GM18907 (cell line): ENCODE results near the gene TMEM248.
A peak's percentile ranks its signal among the peaks of the same experiment; 100 is the strongest.
"Not testable (repeated sequence)": the region's sequence is repeated elsewhere in the genome, so short reads cannot be mapped to it uniquely, and the experiment has no call there.

Experiments used
- ATAC-seq: cut with Tn5 transposase; IDR thresholded peaks from one replicate; pipeline ENCODE4 v1.9.1; 2021; ENCODE audit warnings: mild to moderate bottlenecking, moderate library complexity; ENCODE audit not compliant: unreplicated experiment

Gene TMEM248

DNA sequence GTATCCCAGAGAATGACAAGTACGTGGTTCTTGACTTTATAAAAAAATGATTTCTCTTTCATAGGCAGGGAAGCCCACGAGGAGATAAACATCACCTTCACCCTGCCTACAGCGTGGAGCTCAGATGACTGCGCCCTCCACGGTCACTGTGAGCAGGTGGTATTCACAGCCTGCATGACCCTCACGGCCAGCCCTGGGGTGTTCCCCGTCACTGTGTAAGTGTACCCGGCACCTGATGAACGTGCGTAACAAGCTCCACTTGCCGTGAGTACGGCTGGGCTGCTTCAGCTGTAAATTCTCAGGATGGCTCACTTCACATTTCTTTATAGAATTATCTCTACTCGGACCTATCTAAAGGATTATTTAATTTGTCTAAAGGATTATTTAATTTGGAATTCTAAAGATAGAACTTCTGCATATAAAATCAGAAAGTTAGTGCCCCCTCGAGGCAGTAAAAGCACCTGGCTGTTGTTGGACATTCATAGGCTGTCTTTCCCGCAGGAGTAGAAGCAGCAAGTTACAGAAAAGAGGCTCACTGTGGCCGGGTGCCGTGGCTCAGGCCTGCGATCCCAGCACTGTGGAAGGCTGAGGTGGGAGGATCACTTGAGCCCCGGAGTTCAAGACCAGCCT is 27.6 kb downstream of the TMEM248 start:
- no peak for ATAC-seq

DNA sequence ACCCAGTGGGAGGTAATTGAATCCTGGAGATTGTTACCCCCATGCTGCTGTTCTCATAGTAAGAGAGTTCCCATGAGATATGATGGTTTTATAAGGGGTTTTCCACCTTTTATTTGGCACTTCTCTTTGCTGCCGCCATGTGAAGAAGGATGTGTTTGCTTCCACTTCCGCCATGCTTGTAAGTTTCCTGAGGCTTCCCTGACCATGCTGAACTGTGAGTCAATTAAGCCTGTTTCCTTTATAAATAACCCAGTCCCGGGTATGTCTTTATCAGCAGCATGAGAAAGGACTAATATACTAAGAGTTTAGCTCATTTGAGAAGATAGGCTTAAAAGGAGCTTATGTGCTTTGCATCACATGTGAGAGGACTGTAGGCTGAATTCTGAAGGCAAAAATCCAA is 29.3 kb downstream of the TMEM248 start:
- no peak for ATAC-seq

DNA sequence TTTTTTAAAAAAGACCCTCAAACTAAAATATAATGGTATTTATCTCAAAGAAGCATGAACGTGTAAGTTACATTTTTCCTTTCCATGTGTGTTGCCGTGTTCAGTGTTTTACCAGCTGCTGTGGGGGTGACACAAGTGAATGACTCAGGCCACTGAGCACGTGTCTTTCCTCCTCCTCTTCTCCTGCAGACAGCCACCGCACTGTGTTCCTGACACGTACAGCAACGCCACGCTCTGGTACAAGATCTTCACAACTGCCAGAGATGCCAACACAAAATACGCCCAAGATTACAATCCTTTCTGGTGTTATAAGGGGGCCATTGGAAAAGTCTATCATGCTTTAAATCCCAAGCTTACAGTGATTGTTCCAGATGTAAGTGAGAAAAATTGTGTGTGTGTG is 29.7 kb downstream of the TMEM248 start:
- ATAC-seq = no peak

DNA sequence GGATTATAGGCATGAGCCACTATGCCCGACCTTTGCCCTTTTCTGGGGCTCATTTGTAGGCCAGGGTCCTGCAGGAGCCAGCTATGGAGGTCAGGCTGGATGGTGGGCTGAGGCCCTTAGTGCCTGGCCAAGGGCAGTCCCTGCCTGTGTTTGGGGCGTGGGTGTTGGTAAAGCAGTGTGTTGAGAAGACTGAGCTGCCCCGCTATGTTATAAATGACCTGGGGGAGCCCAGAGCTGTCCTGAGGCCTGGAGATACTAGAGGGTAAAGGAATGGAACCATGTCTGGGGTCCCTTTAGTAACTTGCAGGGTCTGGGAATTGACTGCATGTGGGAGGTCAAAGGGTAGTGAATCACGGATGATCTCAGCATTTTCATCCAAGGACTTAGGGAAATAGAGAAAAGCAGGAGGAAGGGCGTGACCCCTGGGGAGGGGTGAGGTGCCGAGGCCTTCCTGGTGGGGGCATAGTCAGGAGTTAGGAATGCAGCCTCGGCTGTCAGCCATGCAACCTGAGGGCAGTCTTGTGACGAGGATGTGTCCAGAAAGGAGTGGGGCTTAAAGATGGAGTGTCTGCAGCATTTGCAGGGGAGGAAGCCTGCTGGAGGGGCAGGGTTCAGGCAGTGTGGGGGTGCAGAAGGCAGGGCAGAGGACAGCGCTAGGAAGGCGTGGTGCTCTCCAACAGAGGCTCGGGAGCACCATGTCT is 31.5 kb downstream of the TMEM248 start:
- ATAC-seq = no peak

DNA sequence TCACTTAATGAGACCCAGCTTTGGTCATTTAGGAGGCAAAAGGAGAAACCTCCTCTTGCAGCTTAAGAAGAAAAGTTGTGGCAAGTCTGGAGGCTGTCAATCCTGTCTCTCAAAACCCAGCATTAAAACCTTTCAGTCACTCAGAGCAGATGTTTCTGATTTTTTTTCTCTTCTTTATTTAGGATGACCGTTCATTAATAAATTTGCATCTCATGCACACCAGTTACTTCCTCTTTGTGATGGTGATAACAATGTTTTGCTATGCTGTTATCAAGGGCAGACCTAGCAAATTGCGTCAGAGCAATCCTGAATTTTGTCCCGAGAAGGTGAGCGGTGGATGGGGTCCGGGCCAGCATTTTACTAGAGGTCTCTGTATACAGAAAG is 32.0 kb downstream of the TMEM248 start:
- no peak for ATAC-seq

DNA sequence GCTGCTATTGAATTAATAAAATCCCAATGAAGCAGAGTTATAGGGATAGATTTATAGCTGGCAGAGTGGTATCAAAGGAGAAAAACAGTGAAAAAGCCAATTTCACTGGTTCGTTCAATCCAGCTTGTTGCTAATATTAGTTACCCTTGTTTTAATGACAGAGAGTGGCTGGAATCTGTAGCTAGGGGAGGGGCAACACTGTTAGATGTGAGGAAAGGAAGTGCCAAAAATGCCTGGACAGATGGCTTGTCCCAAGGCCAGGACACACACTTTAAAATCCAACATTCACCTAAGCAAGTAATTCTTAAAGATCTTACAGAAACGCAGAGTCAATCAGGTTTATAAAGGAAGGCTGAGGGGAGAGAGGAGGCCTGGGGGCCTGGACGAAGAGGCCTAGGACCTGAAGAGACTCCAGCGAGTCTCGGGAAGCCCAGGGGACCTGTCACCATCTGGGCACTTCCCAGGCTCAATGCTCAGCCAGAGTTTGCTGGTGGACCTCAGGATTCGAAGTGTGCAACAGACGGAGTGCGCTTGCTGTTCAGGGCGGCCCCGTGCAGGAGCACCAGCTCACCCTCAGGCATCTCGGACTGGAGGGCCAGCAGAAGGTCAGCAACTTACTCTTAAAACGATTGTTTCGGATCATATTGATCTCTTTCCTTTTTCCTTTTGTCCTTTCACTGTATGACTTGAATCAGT is 36.7 kb downstream of the TMEM248 start:
- ATAC-seq = no peak

DNA sequence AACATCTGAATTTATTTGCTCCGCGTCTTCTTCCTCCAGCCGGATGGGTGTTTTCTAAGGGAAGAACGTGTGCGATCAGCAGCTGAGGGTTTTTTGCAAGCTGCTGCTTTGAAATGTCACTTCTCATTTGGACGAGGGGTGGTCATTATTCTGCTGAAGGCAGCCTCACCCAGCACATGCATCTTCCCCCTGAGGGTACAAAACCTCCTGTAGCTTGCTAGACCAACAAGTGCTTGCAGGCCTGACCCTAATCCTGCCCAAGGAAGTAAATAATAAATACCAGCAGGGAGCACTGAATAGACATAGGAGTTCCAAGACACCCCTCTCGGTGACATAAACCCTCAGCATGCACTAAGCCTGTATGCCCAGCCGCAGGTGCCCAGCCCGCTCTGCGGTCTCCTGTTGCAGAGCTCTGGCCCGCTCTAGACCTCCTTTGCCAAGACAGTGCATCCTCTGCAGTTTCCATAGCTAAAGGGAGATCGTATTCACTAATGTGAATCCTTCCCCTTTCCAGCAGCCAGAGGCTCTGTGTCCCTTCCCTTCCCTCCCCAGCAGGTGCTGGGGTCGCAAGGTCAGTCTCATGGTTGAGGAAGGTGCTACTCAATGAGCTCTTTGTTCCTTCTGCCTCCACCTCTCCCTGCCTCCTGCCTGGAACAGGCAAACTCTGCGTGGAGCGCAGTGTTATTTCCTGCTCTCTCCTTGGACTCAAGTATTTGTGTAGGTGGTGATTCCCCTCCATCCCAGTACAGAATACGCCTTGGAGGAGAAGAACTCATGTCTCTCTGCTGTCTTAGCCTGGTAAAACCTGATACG is 37.7 kb downstream of the TMEM248 start:
- no peak for ATAC-seq

DNA sequence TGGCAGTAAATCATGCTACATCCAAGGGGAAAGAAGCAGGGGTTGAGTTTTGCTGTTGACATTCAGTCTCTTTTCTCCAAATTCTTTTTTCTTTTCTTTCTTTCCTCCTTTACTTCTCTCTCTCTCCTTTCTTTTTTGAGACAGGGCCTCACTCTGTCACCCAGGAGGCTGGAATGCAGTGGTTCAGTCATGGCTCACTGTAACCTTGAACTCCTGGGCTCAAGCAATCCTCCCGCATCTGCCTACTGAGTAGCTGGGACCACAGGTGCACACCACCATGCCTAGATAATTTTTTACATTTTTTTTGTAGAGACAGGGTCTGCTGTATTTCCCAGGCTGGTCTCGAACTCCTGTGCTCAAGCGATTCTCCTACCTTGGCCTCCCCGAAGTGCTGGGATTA is 39.2 kb downstream of the TMEM248 start:
- ATAC-seq = no peak

DNA sequence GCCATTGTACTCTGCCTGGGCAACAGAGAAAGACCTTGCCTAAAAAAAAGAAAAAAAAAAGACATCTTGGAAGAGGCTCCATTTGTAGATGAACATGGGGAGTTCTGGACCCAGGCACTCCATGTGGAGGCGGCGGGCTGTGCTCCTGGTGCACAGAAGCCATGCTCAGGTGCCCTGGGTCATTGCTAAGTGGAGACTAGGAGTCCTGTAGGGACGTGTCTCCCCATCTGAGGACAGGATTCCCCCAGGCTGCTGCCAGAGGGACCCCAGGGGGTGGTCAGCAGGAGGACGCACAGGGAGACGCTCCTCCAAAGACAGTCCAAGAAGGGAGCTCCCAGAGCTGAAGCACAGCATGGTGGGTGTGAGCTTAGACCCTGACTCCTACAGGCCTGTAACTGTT is 40.1 kb downstream of the TMEM248 start:
- no peak for ATAC-seq

DNA sequence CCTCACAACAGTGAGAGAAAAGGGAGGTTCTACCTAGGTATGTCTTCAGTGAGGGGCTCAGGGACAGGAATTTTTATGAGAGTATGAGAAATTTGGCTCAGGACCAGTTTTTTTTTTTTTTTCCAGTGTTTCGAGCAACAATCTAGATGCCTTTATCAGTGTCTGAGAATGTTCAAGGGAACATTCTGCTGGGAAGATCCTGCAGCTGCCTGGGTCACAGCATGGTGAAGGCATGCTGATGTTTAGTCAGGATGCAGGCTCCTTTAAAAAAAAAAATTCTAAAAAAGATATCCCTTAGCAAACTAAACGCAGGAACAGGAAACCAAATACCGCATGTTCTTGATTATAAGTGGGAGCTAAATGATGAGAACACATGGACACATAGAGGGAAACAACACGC is 43.4 kb downstream of the TMEM248 start:
- ATAC-seq = no peak

DNA sequence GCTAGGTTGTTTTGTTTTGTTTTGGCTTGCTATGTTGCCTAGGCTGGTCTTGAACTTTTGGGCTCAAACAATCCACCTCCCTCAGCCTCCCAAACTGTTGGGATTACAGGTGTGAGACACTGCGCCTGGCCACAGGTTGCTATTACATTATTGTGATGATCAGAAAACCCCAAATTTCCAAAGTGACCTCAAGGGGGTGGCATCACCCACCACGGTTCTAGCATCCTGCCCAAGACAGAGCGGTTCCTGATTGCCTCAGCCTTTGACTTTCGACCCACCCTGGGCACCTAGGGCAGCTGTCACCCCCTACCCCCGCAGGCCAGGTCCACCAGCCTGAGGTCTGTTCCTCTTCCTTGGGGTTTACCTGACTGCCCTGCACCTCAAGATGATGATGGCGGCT is 46.0 kb downstream of the TMEM248 start:
- ATAC-seq = no peak

DNA sequence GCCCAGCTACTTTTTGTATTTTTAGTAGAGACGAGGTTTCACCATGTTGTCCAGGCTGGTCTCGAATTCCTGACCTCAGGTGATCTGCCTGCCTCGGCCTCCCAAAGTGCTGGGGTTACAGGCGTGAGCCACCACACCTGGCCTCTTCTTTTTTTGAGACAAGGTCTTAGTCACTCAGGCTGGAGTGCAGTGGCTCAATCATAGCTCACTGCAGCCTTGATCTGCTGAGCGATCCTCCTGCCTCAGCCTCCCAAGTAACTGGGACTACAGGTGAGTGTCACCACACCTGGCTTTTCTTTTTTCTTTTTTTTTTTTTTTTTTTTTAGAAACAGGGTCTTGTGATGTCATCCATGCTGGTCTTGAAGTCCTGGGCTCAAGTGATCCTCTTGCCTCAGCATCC is 48.0 kb downstream of the TMEM248 start:
- ATAC-seq = not testable (repeated sequence)

DNA sequence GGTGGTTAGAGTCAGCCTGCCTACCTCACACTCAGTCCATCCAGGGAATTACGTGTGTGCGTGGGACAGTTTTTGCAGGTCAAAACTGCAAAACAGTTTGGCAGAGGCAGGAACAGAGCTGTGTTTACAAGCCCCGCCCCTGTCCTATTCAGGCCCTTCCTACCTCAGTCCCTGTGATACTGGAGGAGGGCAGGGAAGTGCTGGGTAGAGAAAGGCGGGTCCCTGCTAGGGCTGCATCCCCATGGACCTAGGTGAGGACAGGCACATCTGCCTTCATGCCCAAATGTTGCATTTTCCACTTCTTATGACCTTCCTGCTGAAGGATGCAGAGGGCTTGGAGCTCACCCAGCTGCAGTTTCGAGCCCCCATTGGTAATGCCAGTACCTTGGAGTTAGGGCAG is 49.3 kb downstream of the TMEM248 start:
- no peak for ATAC-seq

DNA sequence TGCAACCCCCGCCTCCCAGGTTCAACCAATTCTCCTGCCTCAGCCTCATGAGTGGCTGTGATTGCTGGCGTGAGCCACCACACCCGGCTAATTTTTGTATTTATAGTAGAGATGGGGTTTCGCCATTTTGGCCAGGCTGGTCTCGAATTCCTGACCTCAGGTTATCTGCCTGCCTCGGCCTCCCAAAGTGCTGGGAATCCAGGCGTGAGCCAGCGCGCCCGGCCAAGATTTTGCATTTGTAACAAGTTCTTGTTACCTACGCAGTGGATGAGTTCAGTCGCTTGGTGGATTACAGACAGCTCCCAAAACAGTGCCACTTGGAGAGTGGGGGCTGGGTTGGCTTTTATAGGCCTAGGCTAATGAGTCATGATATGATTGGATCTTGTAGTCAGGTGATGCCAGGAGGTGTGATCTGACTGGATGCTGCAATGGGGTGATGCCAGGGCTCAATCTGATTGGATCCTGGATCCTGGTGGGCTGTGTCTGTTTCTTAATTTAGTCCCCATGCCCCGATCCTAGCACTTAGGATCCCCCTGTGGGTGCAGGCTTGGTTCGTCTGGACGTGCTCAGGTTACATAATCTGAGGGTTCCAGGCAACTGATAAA is 54.1 kb downstream of the TMEM248 start:
- ATAC-seq = no peak

DNA sequence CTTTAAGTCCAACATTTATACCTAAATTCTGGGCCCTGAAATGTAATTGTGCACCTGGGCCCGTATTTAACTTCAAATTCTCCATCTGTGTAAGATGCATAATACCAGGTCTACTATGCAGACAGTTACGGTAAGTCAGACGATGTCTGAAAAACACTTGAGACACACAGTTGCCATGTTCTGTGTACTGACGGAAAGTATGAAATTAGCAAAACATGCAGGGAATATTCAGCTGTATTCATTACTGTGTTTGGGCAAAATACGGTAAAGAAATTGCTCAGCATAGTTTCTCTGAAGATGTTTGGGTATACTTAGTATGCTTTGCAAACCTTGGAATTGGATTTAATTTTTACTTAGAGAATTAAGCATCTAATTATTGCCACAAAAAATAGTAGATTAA is 57.3 kb downstream of the TMEM248 start:
- not testable (repeated sequence) for ATAC-seq

DNA sequence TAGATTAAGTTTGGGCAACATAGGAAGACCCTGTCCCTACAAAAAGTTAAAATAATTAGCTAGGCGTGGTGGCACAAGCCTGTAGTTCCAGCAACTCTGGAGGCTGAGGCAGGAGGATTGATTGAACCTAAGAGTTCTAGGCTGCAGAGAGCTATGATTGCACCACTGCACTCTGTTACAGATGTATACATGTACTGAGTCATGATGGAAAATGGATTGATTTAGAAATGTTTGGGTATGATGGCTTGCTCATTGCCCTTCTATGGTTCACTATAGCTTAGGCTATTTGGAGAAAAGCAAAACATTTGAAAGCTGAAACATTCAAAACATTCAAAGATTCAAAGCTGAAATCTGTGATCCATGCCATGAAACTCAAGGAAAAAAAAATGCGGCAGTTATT is 58.0 kb downstream of the TMEM248 start:
- ATAC-seq = not testable (repeated sequence)

DNA sequence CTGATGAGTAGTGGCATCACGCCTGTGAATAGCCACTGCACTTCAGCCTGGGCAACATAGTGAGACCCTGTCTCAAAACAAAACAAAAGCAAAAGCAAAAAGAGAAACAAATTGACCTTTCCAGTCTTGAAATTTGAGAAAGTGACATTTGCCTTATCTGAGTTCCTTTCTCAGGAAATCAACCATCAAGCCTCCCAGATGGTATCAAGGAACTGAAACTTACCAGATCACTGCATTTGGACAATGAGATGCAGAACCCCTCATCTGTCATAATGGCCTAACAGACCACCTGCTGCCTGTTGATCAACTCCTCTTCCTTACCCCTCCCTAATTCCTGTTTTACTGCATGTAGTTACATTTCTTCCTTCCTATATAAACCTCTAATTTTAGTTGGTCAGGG is 59.3 kb downstream of the TMEM248 start:
- ATAC-seq = not testable (repeated sequence)

DNA sequence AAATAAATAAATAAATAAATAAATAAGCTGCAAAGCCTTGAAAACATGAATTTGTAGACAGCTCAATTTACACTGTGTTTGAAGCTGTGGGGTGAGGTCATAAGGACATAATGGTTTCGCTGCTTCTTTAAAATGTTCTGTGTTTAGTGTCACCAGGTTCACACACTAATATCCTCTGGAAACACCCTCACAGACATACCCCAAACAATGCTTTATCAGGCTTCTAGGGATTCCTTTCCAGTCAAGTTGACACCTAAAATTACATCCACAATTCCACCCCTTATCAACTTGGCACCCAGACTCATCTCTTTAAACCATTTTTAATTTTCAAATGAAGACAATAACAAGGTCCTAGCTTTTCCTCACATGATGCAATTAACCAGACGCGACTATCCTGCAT is 68.5 kb downstream of the TMEM248 start:
- ATAC-seq = not testable (repeated sequence)

DNA sequence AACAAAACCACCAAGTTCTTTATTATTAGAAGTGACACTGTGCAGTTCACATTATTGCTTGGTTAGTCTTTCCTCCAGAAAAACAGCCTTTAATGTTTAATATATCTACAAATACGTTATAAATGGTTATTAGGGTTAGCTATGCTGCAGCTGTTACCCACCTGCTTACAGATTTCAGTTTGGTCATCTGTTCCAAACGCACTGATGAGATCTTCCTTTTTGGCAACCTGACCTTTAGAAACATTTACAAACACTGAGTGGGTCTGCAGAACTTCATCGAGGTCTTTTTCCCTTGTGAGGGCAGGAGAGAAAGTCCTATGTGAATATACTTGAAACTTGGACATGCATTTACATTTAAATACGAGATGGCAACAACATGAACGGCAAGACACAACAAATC is 73.0 kb downstream of the TMEM248 start:
- ATAC-seq = not testable (repeated sequence)

DNA sequence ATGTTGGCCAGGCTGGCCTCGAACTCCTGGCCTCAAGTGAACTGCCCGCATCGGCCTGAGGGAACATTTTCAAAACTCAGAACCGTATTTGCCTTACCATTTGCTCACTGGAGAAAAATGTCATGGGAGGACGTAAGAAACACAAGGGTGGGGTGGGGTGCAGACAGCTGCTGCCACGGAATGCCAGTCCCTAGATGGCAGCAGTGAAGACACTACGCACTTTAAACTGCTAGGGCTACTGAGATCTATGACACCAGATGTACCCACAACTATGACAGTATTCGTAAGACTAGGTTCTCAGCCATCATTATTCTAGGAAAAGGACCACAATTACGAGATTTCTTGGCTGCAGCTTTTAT is 73.6 kb downstream of the TMEM248 start:
- ATAC-seq = peak; percentile 39
